HEK293 (cell line): Measurements from ENCODE around the gene TUFM.

Experiments used
- CTCF ChIA-PET: fragments of 350-600 bp; formaldehyde crosslinking; extraction: SDS; loops from one replicate; lab custom pipeline; 2021; ENCODE audit warnings: antibody characterized with exemption; lab: Yijun Ruan, JAX
- POLR2A ChIA-PET: fragments of 300-600 bp; formaldehyde crosslinking; extraction: SDS; loops from one replicate; lab custom pipeline; 2020; ENCODE audit warnings: antibody characterized with exemption, inconsistent platforms; lab: Yijun Ruan, JAX
- H3K27ac ChIP-seq: fragments of 200-500 bp; sonication (Bioruptor generic); 2 replicates; pipeline ENCODE4 v1.5.1; 2014; ENCODE audit warnings: low read depth, low read length, control low read depth, inconsistent platforms; ENCODE audit errors: extremely low read depth
- H3K36me3 ChIP-seq, 2 experiments: fragments of 200-500 bp in 1 of 2; sonication (Bioruptor generic) in 1 of 2; 1 replicate in 1 of 2; 2 replicates in 1 of 2; pipeline ENCODE4 v1.5.1; 2014 to 2017; ENCODE audit warnings: inconsistent platforms in 2 of 2, low read length in 2 of 2; ENCODE audit not compliant: control insufficient read depth in 2 of 2, insufficient read depth in 1 of 2
- H3K4me1 ChIP-seq: fragments of 200-500 bp; sonication (Bioruptor generic); 2 replicates; pipeline ENCODE4 v1.5.1; 2014; ENCODE audit warnings: mild to moderate bottlenecking, low read length, inconsistent platforms; ENCODE audit not compliant: control insufficient read depth, insufficient read depth
- H3K4me3 ChIP-seq: 2 replicates; pipeline ENCODE4 v1.5.1; 2011; ENCODE audit warnings: low read depth, mild to moderate bottlenecking, control low read depth, low read length, moderate library complexity
- H3K9me3 ChIP-seq: fragments of 200-500 bp; sonication (Bioruptor generic); 2 replicates; pipeline ENCODE4 v1.5.1; 2014; ENCODE audit warnings: low read depth, low read length, inconsistent platforms; ENCODE audit not compliant: control insufficient read depth, insufficient read depth
- REPIN1 ChIP-seq: fragments of 450-650 bp; formaldehyde crosslinking; IDR thresholded peaks from 2 replicates; pipeline ENCODE4 v1.5.1; 2017; ENCODE audit warnings: missing biosample characterization, missing genetic modification characterization, low read depth
- SETDB1 ChIP-seq: IDR thresholded peaks from one replicate; pipeline ENCODE4 v1.6.1; 2017; ENCODE audit warnings: mild to moderate bottlenecking, low read length, moderate library complexity, mixed read lengths; ENCODE audit not compliant: insufficient read length
- SP2 ChIP-seq: fragments of 450-650 bp; formaldehyde crosslinking; IDR thresholded peaks from 2 replicates; pipeline ENCODE4 v1.5.1; 2016; ENCODE audit warnings: missing biosample characterization, missing genetic modification characterization
- YY2 ChIP-seq: fragments of 450-650 bp; formaldehyde crosslinking; IDR thresholded peaks from 2 replicates; pipeline ENCODE4 v1.5.1; 2016; ENCODE audit warnings: missing biosample characterization, missing genetic modification characterization
- ZFP69B ChIP-seq: fragments of 450-650 bp; formaldehyde crosslinking; IDR thresholded peaks from 2 replicates; pipeline ENCODE4 v1.5.1; 2016; ENCODE audit warnings: missing biosample characterization, missing genetic modification characterization
- ZNF174 ChIP-seq: fragments of 450-650 bp; formaldehyde crosslinking; IDR thresholded peaks from 2 replicates; pipeline ENCODE4 v1.5.0; 2017; ENCODE audit warnings: missing biosample characterization, mild to moderate bottlenecking, missing genetic modification characterization
- ZNF2 ChIP-seq: fragments of 450-650 bp; formaldehyde crosslinking; IDR thresholded peaks from 2 replicates; pipeline ENCODE4 v1.5.1; 2016; ENCODE audit warnings: missing biosample characterization, missing genetic modification characterization
- ZNF239 ChIP-seq: fragments of 450-650 bp; formaldehyde crosslinking; IDR thresholded peaks from 2 replicates; pipeline ENCODE4 v1.5.1; 2016; ENCODE audit warnings: missing biosample characterization, missing genetic modification characterization
- ZNF266 ChIP-seq: fragments of 450-650 bp; formaldehyde crosslinking; IDR thresholded peaks from 2 replicates; pipeline ENCODE4 v1.5.1; 2016; ENCODE audit warnings: missing biosample characterization, missing genetic modification characterization, low read depth
- ZNF302 ChIP-seq: fragments of 450-650 bp; formaldehyde crosslinking; IDR thresholded peaks from 2 replicates; pipeline ENCODE4 v1.5.1; 2016; ENCODE audit warnings: missing biosample characterization, missing genetic modification characterization, low read depth
- ZNF394 ChIP-seq: fragments of 450-650 bp; formaldehyde crosslinking; IDR thresholded peaks from 2 replicates; pipeline ENCODE4 v1.5.1; 2016; ENCODE audit warnings: missing biosample characterization, missing genetic modification characterization, mild to moderate bottlenecking, moderate library complexity, borderline replicate concordance
- ZNF549 ChIP-seq: fragments of 450-650 bp; IDR thresholded peaks from 2 replicates; pipeline ENCODE4 v1.5.1; 2018; ENCODE audit warnings: missing biosample characterization, missing genetic modification characterization, mild to moderate bottlenecking, inconsistent platforms, moderate library complexity
- ZNF571 ChIP-seq: fragments of 450-650 bp; formaldehyde crosslinking; IDR thresholded peaks from 2 replicates; pipeline ENCODE4 v1.5.0; 2017; ENCODE audit warnings: missing biosample characterization, missing genetic modification characterization
- ZNF600 ChIP-seq: fragments of 450-650 bp; formaldehyde crosslinking; IDR thresholded peaks from 2 replicates; pipeline ENCODE4 v1.5.1; 2016; ENCODE audit warnings: missing biosample characterization, missing genetic modification characterization
- ZNF747 ChIP-seq: fragments of 450-650 bp; formaldehyde crosslinking; IDR thresholded peaks from 2 replicates; pipeline ENCODE4 v1.5.1; 2016; ENCODE audit warnings: missing biosample characterization, missing genetic modification characterization
- ZNF776 ChIP-seq: fragments of 450-650 bp; formaldehyde crosslinking; IDR thresholded peaks from 2 replicates; pipeline ENCODE4 v1.5.0; 2017; ENCODE audit warnings: missing biosample characterization, missing genetic modification characterization, borderline replicate concordance
- ZNF830 ChIP-seq: fragments of 450-650 bp; IDR thresholded peaks from 2 replicates; pipeline ENCODE4 v1.5.0; 2018; ENCODE audit warnings: missing biosample characterization, missing genetic modification characterization, low read depth, mild to moderate bottlenecking, moderate library complexity
- TF ChIP-seq, protein P1 (sequence below): fragments of 450-650 bp; formaldehyde crosslinking; IDR thresholded peaks from 2 replicates; pipeline ENCODE4 v1.5.1; 2016; ENCODE audit warnings: missing biosample characterization, missing genetic modification characterization, borderline replicate concordance
- TF ChIP-seq, protein P2 (sequence below): fragments of 450-650 bp; formaldehyde crosslinking; IDR thresholded peaks from 2 replicates; pipeline ENCODE4 v1.5.1; 2017; ENCODE audit warnings: missing biosample characterization, missing genetic modification characterization
- TF ChIP-seq, protein P3 (sequence below): fragments of 450-650 bp; formaldehyde crosslinking; IDR thresholded peaks from 2 replicates; pipeline ENCODE4 v1.5.1; 2017; ENCODE audit warnings: missing biosample characterization, missing genetic modification characterization

Gene TUFM

DNA sequence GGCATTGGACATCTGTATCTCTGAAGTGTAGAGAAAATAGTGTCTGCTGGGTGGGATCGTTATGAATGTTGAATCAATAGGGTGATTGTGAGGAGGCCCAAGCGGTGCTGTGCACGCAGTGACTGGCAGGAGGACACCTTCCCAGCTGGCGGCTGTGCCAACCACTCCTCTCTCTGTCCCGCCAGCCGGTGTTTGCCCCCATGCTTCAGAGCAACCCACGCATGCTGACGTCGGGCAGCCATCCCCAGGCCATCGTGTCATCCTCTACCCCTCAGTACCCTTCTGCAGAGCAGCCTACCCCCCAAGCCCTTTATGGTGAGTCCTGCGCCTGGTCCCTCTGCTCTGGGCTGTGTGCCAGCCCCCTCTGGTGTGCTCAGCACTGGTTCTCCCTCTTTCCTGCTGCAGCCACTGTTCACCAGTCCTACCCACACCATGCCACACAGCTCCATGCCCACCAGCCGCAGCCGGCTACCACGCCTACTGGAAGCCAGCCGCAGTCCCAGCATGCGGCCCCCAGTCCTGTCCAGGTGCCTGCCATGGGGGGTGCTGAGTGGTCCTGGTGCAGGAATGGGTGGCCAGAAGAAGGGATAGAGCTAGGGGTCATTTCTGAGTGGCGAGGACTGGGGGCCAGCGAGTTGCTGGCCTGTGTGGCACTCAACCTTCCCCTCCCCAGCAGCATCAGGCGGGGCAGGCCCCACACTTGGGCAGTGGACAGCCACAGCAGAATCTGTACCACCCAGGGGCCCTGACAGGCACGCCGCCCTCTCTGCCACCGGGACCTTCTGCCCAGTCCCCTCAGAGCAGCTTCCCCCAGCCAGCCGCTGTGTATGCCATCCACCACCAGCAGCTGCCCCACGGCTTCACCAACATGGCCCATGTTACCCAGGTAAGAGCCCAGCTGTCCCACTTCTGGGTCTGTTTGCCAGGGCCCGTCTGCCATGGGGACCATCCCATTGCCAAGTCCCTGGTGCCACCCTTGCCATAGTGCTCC lies 11.0 kb downstream of the TUFM start:
- ChIA-PET CTCF (no interaction called here), POLR2A (interaction anchor here (1.5 kb wide), 1 partner anchor 10 kb away, joined by 8 read pairs; no protein-coding TSS in a partner anchor)
- Histone ChIP-seq H3K9me3 (no peaks in the 10 kb centered on the region), H3K36me3 (peaks cover 45 to 86% of the 10 kb centered on the region in 2 experiments), H3K4me3 (no peak overlapping the region), H3K4me1 (no peaks in the 10 kb centered on the region), H3K27ac (no peak overlapping the region)
- no peak for TF ChIP-seq ZNF600 (tag by site-specific recombination)
- no peak for TF ChIP-seq SP2
- TF ChIP-seq, protein P1, sequence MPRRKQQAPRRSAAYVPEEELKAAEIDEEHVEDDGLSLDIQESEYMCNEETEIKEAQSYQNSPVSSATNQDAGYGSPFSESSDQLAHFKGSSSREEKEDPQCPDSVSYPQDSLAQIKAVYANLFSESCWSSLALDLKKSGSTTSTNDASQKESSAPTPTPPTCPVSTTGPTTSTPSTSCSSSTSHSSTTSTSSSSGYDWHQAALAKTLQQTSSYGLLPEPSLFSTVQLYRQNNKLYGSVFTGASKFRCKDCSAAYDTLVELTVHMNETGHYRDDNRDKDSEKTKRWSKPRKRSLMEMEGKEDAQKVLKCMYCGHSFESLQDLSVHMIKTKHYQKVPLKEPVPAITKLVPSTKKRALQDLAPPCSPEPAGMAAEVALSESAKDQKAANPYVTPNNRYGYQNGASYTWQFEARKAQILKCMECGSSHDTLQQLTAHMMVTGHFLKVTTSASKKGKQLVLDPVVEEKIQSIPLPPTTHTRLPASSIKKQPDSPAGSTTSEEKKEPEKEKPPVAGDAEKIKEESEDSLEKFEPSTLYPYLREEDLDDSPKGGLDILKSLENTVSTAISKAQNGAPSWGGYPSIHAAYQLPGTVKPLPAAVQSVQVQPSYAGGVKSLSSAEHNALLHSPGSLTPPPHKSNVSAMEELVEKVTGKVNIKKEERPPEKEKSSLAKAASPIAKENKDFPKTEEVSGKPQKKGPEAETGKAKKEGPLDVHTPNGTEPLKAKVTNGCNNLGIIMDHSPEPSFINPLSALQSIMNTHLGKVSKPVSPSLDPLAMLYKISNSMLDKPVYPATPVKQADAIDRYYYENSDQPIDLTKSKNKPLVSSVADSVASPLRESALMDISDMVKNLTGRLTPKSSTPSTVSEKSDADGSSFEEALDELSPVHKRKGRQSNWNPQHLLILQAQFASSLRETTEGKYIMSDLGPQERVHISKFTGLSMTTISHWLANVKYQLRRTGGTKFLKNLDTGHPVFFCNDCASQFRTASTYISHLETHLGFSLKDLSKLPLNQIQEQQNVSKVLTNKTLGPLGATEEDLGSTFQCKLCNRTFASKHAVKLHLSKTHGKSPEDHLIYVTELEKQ (tag by site-specific recombination) = no peak
- no peak for TF ChIP-seq ZNF549
- no peak for TF ChIP-seq SETDB1
- no peak for TF ChIP-seq ZNF302 (tag by site-specific recombination)
- no peak for TF ChIP-seq ZNF174 (tag by site-specific recombination)
- TF ChIP-seq ZNF394 = no peak
- TF ChIP-seq, protein P2, sequence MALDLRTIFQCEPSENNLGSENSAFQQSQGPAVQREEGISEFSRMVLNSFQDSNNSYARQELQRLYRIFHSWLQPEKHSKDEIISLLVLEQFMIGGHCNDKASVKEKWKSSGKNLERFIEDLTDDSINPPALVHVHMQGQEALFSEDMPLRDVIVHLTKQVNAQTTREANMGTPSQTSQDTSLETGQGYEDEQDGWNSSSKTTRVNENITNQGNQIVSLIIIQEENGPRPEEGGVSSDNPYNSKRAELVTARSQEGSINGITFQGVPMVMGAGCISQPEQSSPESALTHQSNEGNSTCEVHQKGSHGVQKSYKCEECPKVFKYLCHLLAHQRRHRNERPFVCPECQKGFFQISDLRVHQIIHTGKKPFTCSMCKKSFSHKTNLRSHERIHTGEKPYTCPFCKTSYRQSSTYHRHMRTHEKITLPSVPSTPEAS (tag by site-specific recombination) = no peak
- no peak for TF ChIP-seq YY2
- TF ChIP-seq ZNF266 = no peak
- no peak for TF ChIP-seq ZFP69B (tag by site-specific recombination)
- TF ChIP-seq ZNF571 (tag by site-specific recombination) = no peak
- TF ChIP-seq, protein P3, sequence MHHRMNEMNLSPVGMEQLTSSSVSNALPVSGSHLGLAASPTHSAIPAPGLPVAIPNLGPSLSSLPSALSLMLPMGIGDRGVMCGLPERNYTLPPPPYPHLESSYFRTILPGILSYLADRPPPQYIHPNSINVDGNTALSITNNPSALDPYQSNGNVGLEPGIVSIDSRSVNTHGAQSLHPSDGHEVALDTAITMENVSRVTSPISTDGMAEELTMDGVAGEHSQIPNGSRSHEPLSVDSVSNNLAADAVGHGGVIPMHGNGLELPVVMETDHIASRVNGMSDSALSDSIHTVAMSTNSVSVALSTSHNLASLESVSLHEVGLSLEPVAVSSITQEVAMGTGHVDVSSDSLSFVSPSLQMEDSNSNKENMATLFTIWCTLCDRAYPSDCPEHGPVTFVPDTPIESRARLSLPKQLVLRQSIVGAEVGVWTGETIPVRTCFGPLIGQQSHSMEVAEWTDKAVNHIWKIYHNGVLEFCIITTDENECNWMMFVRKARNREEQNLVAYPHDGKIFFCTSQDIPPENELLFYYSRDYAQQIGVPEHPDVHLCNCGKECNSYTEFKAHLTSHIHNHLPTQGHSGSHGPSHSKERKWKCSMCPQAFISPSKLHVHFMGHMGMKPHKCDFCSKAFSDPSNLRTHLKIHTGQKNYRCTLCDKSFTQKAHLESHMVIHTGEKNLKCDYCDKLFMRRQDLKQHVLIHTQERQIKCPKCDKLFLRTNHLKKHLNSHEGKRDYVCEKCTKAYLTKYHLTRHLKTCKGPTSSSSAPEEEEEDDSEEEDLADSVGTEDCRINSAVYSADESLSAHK = no peak
- TF ChIP-seq ZNF239 (tag by site-specific recombination) = no peak
- TF ChIP-seq ZNF776 (tag by site-specific recombination) = no peak
- no peak for TF ChIP-seq ZNF747 (tag by site-specific recombination)
- TF ChIP-seq ZNF830 (tag by site-specific recombination) = no peak
- TF ChIP-seq ZNF2 = no peak
- no peak for TF ChIP-seq REPIN1 (tag by site-specific recombination)
